GM19035 (cell line): ENCODE data around the gene AXIN2.
"Not testable (repeated sequence)": the region's sequence is repeated elsewhere in the genome, so short reads cannot be mapped to it uniquely, and the experiment has no call there.

Experiments
- ATAC-seq: cut with Tn5 transposase; IDR thresholded peaks from one replicate; pipeline ENCODE4 v1.9.1; 2021; ENCODE audit not compliant: unreplicated experiment

The AXIN2 gene

GRCh38 chr17:65485388-65486299 is 75.8 kb downstream of the AXIN2 start:
- no peak for ATAC-seq

GRCh38 chr17:65484405-65484804 is 77.0 kb downstream of the AXIN2 start:
- not testable (repeated sequence) for ATAC-seq

GRCh38 chr17:65483438-65483837 is 78.0 kb downstream of the AXIN2 start:
- no peak for ATAC-seq

- no peak for ATAC-seq
Measured at GRCh38 chr17:65482201-65482600, 79.2 kb downstream of the AXIN2 start.

- no peak for ATAC-seq
Measured at GRCh38 chr17:65479282-65479681, 82.2 kb downstream of the AXIN2 start.
